GM18861 (cell line): ENCODE data around the gene ZMAT3.
"Not testable (repeated sequence)": the region's sequence is repeated elsewhere in the genome, so short reads cannot be mapped to it uniquely, and the experiment has no call there.

ENCODE experiments used
- ATAC-seq: cut with Tn5 transposase; IDR thresholded peaks from one replicate; pipeline ENCODE4 v1.9.1; 2021; ENCODE audit not compliant: unreplicated experiment

ZMAT3 gene

GRCh38 chr3:179071323-179072099 is at the start of gene ZMAT3:
Gene ZMAT3, minus strand, starts transcription at chr3:179071809. Its CDS starts 4,057 bp downstream, at chr3:179067752.
- ATAC-seq: peak; percentile 67

GRCh38 chr3:179116816-179117215 is 45.2 kb upstream of the ZMAT3 start:
- ATAC-seq: no peak

GRCh38 chr3:179115444-179115843 is 43.8 kb upstream of the ZMAT3 start:
- not testable (repeated sequence) for ATAC-seq

GRCh38 chr3:179113903-179114302 is 42.3 kb upstream of the ZMAT3 start:
- ATAC-seq: no peak

GRCh38 chr3:179108086-179108485 is 36.5 kb upstream of the ZMAT3 start:
- no peak for ATAC-seq

- ATAC-seq: no peak
Measured at GRCh38 chr3:179107617-179108016, 36.0 kb upstream of the ZMAT3 start.

GRCh38 chr3:179105881-179106280 is 34.3 kb upstream of the ZMAT3 start:
- ATAC-seq: no peak

GRCh38 chr3:179100652-179101051 is 29.0 kb upstream of the ZMAT3 start:
- ATAC-seq: no peak

GRCh38 chr3:179098388-179099077 is 26.9 kb upstream of the ZMAT3 start:
- ATAC-seq: no peak

- ATAC-seq: no peak
Measured at GRCh38 chr3:179093807-179094206, 22.2 kb upstream of the ZMAT3 start.

- ATAC-seq: peak; percentile 71
Measured at GRCh38 chr3:179091113-179091512, 19.5 kb upstream of the ZMAT3 start.

GRCh38 chr3:179088306-179088705 is 16.7 kb upstream of the ZMAT3 start:
- ATAC-seq: no peak

GRCh38 chr3:179083977-179084376 is 12.4 kb upstream of the ZMAT3 start:
- ATAC-seq: no peak

- ATAC-seq: no peak
Measured at GRCh38 chr3:179082416-179082815, 10.8 kb upstream of the ZMAT3 start.

- ATAC-seq: no peak
Measured at GRCh38 chr3:179081885-179082284, 10.3 kb upstream of the ZMAT3 start.

- ATAC-seq: no peak
Measured at GRCh38 chr3:179079537-179079936, 7.9 kb upstream of the ZMAT3 start.

- peak; percentile 28 for ATAC-seq
Measured at GRCh38 chr3:179076243-179077027, 4.8 kb upstream of the ZMAT3 start.

- no peak for ATAC-seq
Measured at GRCh38 chr3:179074656-179075055, 3.0 kb upstream of the ZMAT3 start.

- no peak for ATAC-seq
Measured at GRCh38 chr3:179073816-179074215, 2.2 kb upstream of the ZMAT3 start.

GRCh38 chr3:179072100-179072438 is 460 bp upstream of the ZMAT3 start:
- ATAC-seq: peak; percentile 8

- ATAC-seq: no peak
Measured at GRCh38 chr3:179071027-179071322, 634 bp downstream of the ZMAT3 start.
